ENCODE results near the gene SYCN.

The SYCN gene

GRCh38 chr19:39171479-39172465 lies 32.3 kb downstream of the SYCN start:
- DNase-seq (ENCODE audit: low read depth), result no peak

- DNase-seq (ENCODE audit: low read depth), result no peak
Measured at GRCh38 chr19:39170386-39171231, 33.5 kb downstream of the SYCN start.

- DNase-seq (ENCODE audit: low read depth), result no peak
Measured at GRCh38 chr19:39169143-39169810, 34.8 kb downstream of the SYCN start.

GRCh38 chr19:39168258-39169142 lies 35.6 kb downstream of the SYCN start:
- no peak for DNase-seq (ENCODE audit: low read depth)

GRCh38 chr19:39167461-39168257 lies 36.4 kb downstream of the SYCN start:
- no peak for DNase-seq (ENCODE audit: low read depth)

- no peak for DNase-seq (ENCODE audit: low read depth)
Measured at GRCh38 chr19:39166571-39167391, 37.3 kb downstream of the SYCN start.

GRCh38 chr19:39165857-39166256 lies 38.2 kb downstream of the SYCN start:
- no peak for DNase-seq (ENCODE audit: low read depth)

GRCh38 chr19:39164289-39164688 lies 39.8 kb downstream of the SYCN start:
- no peak for DNase-seq (ENCODE audit: low read depth)

- DNase-seq (ENCODE audit: low read depth), result no peak
Measured at GRCh38 chr19:39163621-39164020, 40.4 kb downstream of the SYCN start.

GRCh38 chr19:39162441-39163043 lies 41.5 kb downstream of the SYCN start:
- DNase-seq (ENCODE audit: low read depth), result no peak

GRCh38 chr19:39160889-39161672 lies 43.0 kb downstream of the SYCN start:
- no peak for DNase-seq (ENCODE audit: low read depth)

GRCh38 chr19:39160523-39160861 lies 43.6 kb downstream of the SYCN start:
- DNase-seq (ENCODE audit: low read depth), result no peak

GRCh38 chr19:39158646-39159260 lies 45.3 kb downstream of the SYCN start:
- no peak for DNase-seq (ENCODE audit: low read depth)

- no peak for DNase-seq (ENCODE audit: low read depth)
Measured at GRCh38 chr19:39157997-39158389, 46.1 kb downstream of the SYCN start.

GRCh38 chr19:39157275-39157996 lies 46.6 kb downstream of the SYCN start:
- no peak for DNase-seq (ENCODE audit: low read depth)

- no peak for DNase-seq (ENCODE audit: low read depth)
Measured at GRCh38 chr19:39156326-39157230, 47.5 kb downstream of the SYCN start.

All from activated T-helper 9 cell treated with anti-CD3 and anti-CD28 coated beads, Interleukin-2, amount 50 U/mL, for 16 hours (primary cell).